AG10803 (cell line): ENCODE results near the gene TTLL11.

ENCODE experiments used
- DNase-seq: peaks from one replicate; pipeline ENCODE4 v3.0.0; 2010; ENCODE audit warnings: low read depth
- H3K4me3 ChIP-seq: 2 replicates; pipeline ENCODE4 v1.5.1; 2011; ENCODE audit warnings: mild to moderate bottlenecking, low read length, control low read depth
- CTCF ChIP-seq: conservative IDR thresholded peaks from 2 replicates; pipeline ENCODE4 v1.5.1; 2011; ENCODE audit warnings: mild to moderate bottlenecking, low read length, control low read depth, inconsistent platforms

TTLL11 gene

GRCh38 chr9:122129969-122130368, 36.9 kb upstream of the TTLL11 start:
- TF ChIP-seq CTCF, result no peak
- H3K4me3 ChIP-seq, result no peak overlapping the region
- DNase-seq, result no peak

- TF ChIP-seq CTCF, result no peak
- no peak for DNase-seq
- H3K4me3 ChIP-seq, result no peak overlapping the region
Observed at GRCh38 chr9:122128969-122129343, 35.8 kb upstream of the TTLL11 start.

GRCh38 chr9:122128007-122128968, 35.2 kb upstream of the TTLL11 start:
- no peak for TF ChIP-seq CTCF

GRCh38 chr9:122127396-122127798, 34.3 kb upstream of the TTLL11 start:
- no peak overlapping the region for H3K4me3 ChIP-seq
- TF ChIP-seq CTCF, result no peak
- DNase-seq, result no peak

More at GRCh38 chr9:122128007-122128968, 35.2 kb upstream of the TTLL11 start:
- no peak overlapping the region for H3K4me3 ChIP-seq
- no peak for DNase-seq

- DNase-seq, result peak; percentile 66
- H3K4me3 ChIP-seq, result peak overlapping the region; percentile 50
- TF ChIP-seq CTCF, result peak; percentile 14; the same call in 1 of the 2 replicates
Observed at GRCh38 chr9:122126331-122127261, 33.5 kb upstream of the TTLL11 start.

- TF ChIP-seq CTCF, result no peak
- H3K4me3 ChIP-seq, result no peak overlapping the region
- DNase-seq, result peak; percentile 24
Observed at GRCh38 chr9:122125509-122126330, 32.6 kb upstream of the TTLL11 start.
